ENCODE data around the gene TNFRSF14.

TNFRSF14 gene

GRCh38 chr1:2523191-2523890, 32.8 kb upstream of the TNFRSF14 start:
- no peak for DNase-seq (ENCODE audit: low read depth in 2 of 2)

DNA sequence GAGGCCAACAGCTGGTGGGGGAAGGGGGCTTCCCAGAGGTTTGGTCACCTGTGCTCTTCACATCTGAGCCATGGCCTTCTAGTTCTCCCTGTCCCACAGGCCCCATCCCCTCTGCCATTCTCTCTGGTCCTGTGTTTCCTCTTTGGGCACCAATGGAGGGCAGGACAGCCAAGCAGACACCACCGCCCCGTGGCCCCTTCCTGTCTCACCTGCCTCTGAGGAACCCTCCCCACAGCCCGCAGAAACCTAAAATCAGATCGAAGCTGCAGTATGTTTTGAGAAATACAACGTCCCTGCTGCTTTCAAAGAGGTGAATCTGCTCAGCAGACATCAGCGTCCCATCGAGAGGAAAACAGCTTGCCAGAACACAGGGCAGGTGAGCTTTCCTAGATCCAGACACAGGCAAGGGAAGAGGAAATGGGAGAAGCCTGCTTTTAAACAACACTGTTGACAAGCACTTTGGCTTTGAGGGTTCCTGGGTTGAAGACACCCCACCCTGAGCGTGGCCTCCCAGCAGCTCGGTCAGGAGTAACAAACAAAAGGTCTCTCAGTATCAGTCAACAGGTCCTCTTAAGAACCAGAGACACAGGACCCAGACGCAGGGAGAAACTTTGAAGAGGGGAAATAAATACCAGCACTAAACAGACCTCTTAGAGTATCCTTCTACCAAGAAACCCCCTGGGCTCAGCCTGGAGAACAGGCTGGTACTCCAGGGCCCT, 32.1 kb upstream of the TNFRSF14 start:
- no peak for DNase-seq (ENCODE audit: low read depth in 2 of 2)

DNA sequence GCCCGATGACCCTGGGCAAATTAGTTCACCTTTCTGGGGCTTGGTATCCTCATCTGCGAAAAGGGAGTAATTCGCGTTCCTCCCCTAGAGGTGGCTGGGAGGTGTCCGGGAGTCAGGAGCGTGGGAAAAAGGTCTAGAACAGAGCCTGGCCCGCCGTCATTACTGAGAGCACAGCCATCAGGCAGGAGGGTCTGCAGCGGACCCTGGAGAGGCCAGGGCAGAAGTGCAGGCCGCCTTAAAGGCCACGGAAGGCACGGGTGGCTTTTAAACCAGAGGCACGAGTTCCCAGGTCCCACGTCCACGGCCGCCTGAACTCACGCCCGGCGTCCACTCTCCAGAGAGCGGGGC, 30.6 kb upstream of the TNFRSF14 start:
- no peak for DNase-seq (ENCODE audit: low read depth in 2 of 2)

- peak; percentile 66 to 70 for DNase-seq (ENCODE audit: low read depth in 2 of 2)
These were observed 30.0 kb upstream of the TNFRSF14 start, which contains the start of gene PANK4 for GRCh38 chr1:2525920-2526823. Gene PANK4 (minus strand): TSS chr1:2526596. CDS start chr1:2526587, 9 bp downstream.

DNA sequence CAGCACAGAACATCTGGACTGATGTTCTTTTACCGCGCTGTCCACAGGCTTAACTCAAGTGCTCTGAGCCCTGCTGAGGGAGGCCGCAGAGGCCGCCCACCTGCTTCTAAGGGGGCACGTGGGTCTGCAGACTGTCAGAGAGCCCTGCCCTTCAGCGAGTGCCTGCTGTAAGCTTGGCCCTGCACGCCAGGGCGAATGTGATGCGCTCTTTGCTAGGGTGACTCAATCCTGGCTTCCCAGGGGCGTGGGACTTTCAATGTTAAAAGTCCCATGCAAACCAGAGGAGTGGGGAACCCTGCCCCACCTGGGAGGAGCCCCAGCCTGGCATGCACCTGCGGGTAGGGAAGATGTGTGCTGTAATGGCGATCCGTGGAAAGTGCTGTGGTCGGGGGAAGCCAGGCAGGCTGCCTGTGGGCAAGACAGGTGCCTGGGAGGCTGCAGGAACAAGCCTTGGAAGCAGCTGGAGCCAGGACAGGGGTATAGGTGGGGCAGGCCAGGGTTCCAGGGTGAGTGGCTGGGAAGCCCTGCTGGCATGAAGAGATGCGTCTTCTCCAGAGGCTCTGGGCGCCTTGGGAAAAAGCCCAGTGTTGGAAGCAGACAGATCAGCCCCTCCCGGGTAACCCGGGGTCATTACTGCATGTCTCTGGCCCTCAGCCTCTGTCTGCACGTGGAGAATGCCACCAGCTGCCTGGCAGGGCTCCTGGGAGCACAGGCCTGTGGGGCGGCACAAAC, 29.2 kb upstream of the TNFRSF14 start:
- peak in 1 of 2 donors; percentile 37 for DNase-seq (ENCODE audit: low read depth in 2 of 2)

- DNase-seq (ENCODE audit: low read depth in 2 of 2), result no peak
These were observed 28.7 kb upstream of the TNFRSF14 start for GRCh38 chr1:2527556-2527860.

- no peak for DNase-seq (ENCODE audit: low read depth in 2 of 2)
These were observed 28.2 kb upstream of the TNFRSF14 start for GRCh38 chr1:2528016-2528415.

DNA sequence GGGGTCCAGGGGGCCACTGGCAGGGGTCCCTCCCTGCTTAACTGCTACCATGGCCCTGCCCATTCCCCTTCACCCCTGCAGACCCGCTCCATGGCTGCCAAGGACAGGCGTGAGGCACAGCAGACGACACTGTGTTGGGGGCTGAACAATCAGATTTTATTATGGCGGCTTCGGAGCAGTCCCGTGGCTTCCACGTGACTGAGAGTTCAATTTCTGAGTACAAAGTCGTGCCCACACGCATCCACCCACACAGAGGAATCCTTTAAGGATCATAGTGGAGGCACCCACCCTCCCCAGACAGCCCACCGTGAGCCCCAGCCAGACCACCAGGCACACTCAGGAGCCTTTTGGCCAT, 27.6 kb upstream of the TNFRSF14 start:
- no peak for DNase-seq (ENCODE audit: low read depth in 2 of 2)

- peak in 1 of 2 donors; percentile 32 for DNase-seq (ENCODE audit: low read depth in 2 of 2)
These were observed 27.0 kb upstream of the TNFRSF14 start for GRCh38 chr1:2528966-2529783.

- DNase-seq (ENCODE audit: low read depth in 2 of 2), result no peak
These were observed 26.2 kb upstream of the TNFRSF14 start, which contains the start of gene HES5 for GRCh38 chr1:2529784-2530512. Gene HES5 (minus strand): TSS chr1:2530263. CDS start chr1:2530164, 99 bp downstream.

DNA sequence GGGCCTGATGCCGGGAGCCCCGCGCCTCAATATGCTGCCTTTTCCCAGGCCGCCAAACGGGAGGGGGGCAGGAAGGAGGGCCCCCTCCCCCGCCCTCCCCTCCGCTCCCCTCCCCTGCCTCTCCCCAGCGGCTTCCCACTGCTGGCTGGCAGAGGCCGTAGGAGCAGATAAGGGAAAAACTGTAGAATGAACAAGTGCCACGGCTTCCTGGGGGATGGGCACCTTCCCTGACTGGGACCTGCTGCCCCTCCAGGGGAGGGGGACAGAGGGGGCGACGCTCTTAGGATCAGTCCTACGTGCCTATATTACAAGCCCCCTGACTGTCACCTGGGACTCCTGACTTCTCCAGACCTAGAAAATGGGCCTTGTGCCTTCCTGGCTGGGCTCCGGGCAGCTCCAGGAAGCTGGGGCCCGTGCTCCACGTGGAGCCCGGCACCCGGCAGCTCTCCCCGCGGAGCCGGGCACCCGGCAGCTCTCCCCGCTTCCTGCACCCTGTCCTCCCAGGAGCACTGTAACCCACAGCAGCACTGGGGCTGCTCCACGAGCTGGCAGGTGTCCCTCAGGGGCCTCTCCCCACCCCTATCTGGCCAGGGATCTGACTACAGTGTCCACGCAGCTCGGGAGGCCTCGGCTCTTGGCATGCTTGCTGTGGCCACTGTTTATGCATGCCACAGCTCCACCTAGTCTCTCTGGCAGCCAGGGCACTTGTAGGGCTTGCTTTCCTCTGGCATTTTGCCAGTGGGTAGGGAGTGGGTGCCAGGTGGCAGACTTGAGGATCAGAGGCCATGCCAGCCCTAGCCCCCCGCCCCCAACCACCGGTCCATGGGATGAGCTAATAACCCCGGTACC, 25.4 kb upstream of the TNFRSF14 start:
- no peak for DNase-seq (ENCODE audit: low read depth in 2 of 2)

- no peak for DNase-seq (ENCODE audit: low read depth in 2 of 2)
These were observed 23.5 kb upstream of the TNFRSF14 start for GRCh38 chr1:2532485-2533160.

DNA sequence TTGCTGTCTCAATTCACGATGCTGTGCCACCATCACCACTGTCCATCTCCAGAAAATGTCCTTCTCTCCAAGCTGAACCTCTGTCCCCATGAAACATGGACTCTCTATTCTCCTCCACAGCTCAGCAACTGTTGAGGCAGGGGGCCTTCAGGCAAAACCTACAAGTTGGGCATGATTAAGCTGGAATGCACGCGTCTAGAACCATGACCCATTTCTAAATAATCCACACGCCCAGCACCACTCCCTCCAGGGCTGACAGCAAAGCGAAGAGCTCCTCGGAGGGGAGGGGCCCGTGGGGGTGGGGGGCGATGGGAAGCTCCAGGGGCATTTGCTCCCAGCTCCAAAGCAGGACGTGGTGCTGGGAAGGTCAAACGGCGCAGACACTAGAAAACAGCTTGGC, 22.8 kb upstream of the TNFRSF14 start:
- DNase-seq (ENCODE audit: low read depth in 2 of 2), result no peak

DNA sequence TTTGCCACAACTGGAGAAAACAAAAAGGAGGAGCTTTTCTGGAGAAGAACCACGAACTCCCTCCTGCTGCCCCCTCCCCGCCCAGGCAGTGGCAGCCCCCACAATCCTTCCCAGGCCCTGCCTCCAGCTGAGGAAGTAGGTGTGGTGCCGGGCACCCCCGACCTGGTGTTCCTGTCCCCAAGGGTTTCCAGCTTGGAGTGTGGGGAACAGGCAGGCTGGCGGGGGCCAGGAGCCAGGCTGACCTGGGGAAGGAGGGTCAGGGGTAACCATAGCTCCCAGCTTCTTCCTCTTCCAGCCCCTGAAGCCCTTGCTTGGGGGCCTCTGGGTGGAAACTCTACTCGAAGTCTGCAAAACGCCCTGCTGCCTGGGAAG, 21.9 kb upstream of the TNFRSF14 start:
- DNase-seq (ENCODE audit: low read depth in 2 of 2), result no peak

DNA sequence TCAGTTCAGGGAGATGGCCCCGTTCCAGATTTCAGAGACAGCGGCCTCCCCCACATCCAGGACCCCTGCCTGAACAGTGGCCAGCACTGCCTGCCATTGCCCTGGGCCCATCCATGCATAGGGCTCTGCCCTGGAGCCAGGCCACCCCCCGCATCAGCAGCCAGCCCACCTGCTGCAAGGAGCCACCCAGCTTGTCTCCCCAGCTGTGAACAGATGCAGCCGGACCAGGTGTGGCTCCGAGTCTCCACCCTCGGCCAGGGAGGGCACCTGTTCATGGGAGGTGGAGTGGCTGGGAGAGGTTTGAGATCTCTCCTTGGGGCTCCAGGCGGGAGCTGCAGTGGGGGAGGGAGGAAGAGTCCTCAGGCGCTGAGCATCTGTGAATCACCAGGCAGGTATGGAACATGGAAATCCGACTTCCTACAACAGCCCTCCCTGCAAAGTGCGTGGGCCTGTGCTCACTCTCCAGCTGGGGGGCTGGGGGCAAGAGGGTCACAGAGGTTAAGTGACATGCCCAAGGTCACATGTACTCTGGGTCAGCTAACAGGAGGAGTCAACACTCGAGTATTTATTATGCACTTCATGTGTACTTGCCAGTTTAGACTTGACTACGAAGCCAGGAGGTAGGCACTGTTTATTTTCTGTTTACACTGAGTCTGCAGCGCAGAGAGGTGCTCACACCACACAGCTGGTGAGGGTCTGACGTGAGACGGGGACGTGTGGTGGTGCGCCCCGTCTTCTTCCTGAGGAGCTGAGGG, 21.3 kb upstream of the TNFRSF14 start:
- no peak for DNase-seq (ENCODE audit: low read depth in 2 of 2)

DNA sequence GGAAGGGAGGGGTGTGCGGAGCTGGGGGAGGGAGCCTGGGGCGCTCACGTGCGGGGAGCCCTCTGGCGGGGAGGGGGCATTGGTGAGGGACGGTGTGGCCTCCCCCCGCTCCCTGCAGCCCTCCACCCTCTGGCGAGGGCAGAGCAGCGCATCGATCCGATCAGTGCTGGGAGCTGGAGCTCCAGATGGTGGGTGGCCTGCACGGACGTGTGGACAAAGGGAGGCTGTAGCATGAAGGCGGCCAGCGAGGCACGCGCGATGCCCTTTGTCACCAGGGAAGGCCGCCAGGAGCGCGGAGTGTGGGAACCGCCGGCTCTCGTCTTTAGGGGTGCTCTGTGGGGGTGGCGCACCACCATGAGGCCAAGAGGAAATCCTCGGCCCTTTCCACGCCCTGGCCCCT, 20.7 kb upstream of the TNFRSF14 start:
- no peak for DNase-seq (ENCODE audit: low read depth in 2 of 2)

- DNase-seq (ENCODE audit: low read depth in 2 of 2), result no peak
These were observed 20.2 kb upstream of the TNFRSF14 start for GRCh38 chr1:2535981-2536380.

GRCh38 chr1:2537784-2538115, 18.4 kb upstream of the TNFRSF14 start:
- DNase-seq (ENCODE audit: low read depth in 2 of 2), result no peak
